Dedifferentiated amniotic fluid mesenchymal stem cell (primary cell): ENCODE results near the gene TNFRSF12A.

Source experiments
- DNase-seq: peaks from one replicate; pipeline ENCODE4 v3.0.0-alpha.2; 2016; ENCODE audit errors: extremely low spot score

TNFRSF12A gene

DNA sequence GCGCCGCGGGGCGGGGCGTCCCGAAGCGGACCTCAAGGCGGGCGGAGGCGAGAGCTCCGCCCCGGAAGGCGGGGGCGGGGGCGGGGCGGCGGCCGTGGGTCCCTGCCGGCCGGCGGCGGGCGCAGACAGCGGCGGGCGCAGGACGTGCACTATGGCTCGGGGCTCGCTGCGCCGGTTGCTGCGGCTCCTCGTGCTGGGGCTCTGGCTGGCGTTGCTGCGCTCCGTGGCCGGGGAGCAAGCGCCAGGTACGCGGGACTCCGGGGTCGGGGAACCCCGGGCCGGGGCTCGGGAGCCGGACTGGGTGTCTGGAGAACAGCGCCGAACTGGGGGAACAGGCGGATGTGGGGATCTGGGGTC is at the start of gene TNFRSF12A:
TSS of gene TNFRSF12A (plus strand) at position 122 of the 357 bp plus-strand sequence. CDS start at position 152, 30 bp downstream.
- DNase-seq = peak; percentile 60

GRCh38 chr16:2970563-2970962 is 49.6 kb upstream of the TNFRSF12A start:
- DNase-seq = no peak

GRCh38 chr16:2971134-2971984 is 48.8 kb upstream of the TNFRSF12A start:
- DNase-seq = no peak

DNA sequence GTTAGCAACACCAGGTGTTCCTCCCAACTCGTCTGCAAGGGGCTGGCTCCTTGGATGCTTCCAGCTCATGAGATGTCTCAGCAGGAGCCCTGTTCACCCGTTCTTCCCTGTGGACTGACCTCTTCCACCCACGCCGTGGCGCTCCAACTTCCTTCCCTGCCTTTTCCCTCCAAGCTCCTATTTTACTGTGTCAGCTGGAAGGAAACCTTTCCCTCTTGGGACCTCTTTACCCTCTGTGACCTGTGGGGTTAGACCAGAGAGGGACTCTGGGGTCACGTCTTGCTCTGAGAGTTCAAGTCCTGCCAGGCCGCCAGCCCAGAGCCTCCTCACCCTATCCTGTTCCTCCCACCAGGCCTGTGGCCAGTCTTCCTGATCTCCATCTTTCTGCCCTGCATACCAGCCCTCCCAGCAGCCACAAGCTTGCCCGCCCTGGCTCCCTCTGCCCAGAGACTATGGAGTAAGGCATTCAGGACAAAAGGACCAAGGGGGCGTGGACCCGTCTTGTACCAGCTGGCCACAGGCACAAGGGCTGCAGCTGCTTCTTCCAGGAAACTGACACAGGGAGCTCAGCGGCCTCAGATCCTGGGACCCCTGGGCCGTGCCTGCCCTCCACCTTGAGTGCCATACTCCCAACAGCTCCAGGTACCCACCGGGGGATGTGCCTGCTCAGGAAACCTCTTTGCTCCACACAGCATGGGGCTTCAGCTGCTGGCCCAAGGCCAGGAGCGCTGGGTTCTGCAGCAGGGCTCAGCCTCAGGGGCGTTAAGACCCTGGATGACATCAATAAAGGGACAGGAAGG is 48.0 kb upstream of the TNFRSF12A start:
- no peak for DNase-seq

DNA sequence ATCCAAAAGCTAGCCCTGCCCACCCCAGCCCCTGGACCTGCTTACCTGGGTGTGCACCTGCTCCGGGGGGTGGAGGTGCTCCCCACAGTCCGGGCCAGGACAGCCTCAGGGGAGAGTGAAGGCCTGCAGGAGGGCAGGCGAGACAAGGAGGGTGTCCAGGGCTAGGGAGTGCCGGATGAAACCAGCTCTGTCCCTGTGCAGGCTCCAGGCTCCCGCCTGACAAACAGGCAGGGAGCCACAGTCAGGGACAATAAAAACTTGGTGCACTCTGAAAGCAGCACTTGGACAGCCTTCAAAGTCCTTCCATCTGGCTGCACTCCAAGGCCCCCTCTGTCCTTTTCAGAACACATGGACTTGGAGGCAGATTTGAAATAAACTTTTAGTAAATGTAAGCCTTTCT is 47.1 kb upstream of the TNFRSF12A start:
- no peak for DNase-seq

DNA sequence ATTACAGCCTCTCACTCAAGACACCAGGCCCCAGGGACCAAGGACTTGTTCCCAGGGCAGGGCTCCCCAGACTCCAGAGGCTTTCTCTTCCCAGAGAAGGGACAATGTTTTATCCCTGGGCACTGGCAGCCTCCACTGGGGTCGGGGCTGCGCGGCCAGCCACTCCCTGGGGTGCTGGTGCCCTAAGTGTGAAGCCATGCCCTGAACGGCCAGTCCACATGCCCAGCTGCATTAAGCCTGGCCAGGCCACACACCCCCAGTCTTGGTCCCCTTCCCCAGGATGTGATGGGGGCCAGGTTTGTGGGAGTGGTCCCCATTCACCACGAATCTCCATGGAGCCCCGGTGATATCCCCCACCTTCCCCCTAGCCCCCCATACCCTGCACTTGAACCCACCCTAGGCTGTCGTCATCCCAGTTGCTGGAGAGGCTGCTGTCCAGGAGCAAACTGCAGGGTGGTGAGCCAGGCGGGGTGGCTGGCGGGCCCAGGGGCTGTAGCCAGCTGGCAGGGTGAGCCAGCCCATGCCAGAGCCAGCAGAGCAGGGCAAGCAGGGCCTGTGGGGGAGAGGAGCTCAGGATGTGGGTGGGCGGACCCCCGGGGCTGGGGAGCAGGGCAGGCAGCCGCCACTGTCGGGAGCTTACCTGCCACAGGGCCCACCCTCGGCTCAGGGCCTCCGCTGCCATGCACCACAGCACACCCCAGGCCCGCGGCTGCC is 46.4 kb upstream of the TNFRSF12A start:
- DNase-seq = no peak

- DNase-seq = no peak
Observed at GRCh38 chr16:2974319-2975056, 45.7 kb upstream of the TNFRSF12A start.

GRCh38 chr16:2975161-2975795 is 44.9 kb upstream of the TNFRSF12A start:
- no peak for DNase-seq

DNA sequence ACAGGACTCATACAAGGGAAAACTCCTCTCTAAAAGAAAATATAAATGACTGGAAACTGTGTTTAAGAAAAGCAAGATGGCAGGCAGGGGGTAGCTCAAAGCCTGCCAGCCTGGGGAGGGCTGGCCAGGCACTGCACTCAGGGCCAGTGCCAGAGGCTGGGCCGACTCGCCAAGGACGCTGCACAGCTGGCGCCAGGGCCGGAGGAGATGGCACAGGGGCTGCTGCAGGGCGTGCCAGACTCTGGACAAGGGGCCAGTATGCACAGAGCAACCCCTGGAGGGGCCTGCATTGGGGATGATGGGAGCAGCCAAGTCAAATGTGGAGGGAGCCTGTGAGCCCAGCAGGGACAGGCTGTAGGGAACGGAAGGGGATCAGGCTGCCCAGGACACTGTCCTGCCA is 44.0 kb upstream of the TNFRSF12A start:
- DNase-seq = no peak

DNA sequence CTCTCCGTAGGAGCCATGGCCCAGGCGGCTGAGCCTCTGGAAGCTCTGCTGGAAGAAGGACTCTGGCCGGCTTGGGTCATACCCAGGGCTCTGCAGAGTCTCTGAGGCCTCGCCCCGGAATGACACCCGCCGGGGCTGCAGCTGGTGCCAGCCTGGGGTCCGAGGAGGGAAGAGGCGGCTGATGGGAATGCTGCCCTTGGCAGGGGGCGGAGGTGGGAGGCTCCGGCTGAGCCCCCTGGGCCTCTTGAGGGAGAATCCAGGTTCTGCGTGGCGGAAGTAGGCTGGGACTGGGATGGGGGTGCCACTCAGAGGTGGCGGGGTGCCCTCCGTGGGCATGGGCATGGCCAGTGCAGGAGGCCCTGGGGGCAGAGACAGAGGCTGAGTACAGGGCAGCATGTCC is 43.5 kb upstream of the TNFRSF12A start:
- DNase-seq = no peak

GRCh38 chr16:2977440-2977839 is 42.7 kb upstream of the TNFRSF12A start:
- no peak for DNase-seq

- DNase-seq = no peak
Observed at GRCh38 chr16:2979669-2980226, 40.4 kb upstream of the TNFRSF12A start.

DNA sequence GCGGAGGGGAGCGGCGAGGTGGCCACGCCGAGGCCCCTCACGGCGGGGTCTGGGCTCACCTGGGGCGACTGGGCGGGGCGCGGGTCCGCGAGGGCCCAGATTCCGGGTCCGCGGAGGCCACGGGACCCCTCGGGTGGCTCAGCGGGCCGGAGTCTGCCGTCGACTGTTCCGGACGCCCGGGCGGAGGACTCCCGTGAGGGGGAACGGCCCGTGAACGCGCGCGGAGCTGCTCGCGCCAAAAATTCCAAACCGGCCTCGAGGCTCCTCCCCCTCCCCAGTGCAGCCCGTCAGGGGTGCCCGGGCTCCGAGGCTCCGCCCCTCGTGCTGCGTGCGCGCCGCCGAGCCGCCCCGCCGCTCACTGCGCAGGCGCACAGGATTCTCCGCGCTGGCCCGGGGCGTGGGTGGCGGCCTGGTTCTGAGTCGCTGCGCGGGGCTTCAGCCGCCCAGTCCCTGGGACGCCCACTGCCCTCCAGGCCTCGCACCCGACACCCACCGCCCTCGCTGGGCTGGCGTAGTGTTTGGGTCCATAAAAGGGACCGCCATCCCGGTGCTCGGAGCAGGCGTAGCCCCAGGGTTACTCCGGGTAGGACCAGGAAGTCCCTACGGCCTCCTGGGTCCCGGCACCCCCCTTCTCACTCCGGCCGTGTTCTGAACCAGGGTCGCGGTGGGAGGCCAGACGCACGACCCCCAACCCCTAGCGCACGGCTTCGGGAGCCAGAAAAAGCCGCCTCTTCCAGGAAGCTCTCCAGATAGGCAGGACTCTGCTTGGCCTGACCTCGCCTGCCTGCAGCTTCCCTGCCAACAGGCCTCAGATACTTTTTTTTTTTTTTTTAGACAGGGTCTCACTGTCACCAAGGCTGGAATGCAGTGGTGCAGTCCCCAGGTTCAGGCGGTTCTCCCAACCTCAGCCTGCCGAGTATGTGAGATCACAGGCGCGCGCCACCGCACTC is 39.7 kb upstream of the TNFRSF12A start, which contains the start of gene PKMYT1:
TSS of gene PKMYT1 (minus strand) at position 220 of the 950 bp plus-strand sequence. CDS start 789 bp downstream, outside the sequence.
- peak; percentile 76 for DNase-seq

DNA sequence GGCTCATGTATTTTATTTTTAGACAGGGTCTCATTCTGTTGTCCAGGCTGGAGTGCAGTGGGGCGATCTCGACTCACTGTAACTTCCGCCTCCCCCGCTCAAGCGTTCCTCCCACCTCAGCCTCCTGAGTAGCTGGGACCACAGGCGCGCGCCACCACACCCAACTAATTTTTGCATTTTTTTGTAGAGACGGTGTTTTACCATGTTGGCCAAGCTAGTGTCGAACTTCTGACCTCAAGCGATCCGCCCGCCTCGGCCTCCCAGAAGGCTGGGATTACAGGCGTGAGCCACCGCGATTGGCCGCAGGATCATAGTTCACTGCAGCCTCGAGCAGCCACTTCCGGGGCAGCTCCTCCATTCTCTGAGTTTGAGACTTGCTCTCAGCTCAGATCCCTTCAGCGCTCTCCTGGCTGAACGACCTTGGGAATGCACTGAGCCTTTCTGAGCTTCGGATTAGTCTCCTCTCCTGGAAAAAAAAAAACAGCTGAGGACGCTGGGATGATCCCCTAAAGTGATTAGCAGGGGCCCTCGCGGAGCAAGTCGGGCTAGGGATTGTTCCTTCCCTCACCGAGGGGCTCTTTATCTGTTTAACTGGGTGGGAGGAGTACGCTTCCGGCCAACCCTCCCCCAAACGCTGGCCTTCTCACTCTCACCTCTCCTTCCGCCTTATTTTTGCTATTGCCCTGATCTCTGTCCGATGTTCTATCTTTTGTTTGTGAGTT is 38.8 kb upstream of the TNFRSF12A start:
- no peak for DNase-seq

DNA sequence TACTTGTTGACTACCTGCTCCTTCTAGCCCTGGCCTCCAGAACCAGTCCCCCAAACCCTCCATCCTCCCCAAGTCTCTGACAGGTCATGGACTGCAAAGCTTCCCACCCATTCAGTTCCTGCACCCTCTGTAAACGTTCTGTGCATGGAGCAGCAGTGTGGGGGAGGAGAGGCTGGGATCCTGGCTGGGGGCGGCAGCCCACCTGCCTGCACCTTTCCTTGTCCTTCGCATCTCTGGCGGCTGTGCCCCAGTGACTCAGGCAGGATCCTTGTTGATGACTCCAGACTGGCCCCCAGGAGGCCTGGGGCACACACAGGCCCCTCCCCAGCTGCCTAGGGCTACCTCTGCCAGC is 38.3 kb upstream of the TNFRSF12A start:
- no peak for DNase-seq

DNA sequence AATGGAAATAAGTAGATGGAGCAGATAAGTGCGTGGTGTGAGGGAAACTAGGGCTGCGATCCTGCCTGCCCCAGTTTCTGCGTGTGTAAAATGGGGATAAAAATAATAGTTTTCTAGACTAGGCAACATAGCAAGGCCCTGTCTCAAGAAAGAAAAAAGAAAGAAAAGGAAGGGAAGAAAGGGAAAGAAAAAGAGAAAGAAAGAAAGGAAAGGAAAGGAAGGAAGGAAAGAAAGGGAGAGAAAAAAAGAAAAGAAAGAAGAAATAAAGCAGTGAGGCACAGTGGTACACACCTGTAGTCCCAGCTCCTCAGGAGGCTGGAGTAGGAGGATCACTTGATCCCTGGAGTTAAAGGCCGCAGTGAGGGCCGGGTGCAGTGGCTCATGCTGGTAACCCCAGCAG is 37.8 kb upstream of the TNFRSF12A start:
- no peak for DNase-seq

DNA sequence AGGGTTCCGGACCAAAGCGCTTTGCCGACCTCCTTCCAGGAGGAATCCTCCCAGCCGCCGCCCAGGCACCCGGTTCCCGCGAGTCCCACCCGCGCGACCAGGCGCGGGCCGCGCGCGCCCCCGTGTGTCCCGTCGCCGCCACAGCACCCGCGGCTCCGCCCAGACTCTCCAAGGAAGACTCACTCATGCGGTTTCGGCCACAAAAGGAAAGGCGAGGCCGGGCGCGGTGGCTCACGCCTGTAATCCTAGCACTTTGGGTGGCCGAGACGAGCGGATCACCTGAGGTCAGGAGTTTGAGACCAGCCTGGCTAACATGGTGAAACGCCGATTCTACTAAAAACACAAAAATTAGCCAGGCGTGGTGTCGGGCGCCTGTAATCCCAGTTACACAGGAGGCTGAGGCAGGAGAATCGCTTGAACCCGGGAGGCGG is 36.4 kb upstream of the TNFRSF12A start:
- peak; percentile 77 for DNase-seq

DNA sequence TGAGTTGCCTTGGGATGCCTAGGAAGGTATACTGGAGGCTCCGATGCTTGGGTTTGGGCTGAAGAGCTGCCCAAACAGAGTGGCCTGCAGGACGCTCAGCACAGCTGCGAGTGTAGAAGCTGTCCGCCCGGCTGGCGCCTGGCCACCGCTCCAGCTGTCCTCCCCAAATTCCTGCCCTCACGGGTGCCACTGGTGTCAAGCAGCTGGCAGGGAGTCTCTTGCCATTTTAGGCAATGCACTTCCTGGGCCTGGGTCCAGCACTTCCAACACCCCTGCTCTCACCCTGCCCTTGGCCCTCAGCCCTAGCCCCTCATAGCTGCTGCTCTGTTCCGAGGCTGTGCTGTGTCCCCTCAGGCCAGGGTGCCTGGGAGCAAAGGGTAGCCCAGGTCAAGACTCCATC is 34.7 kb upstream of the TNFRSF12A start:
- DNase-seq = no peak

- no peak for DNase-seq
Observed at GRCh38 chr16:2985893-2986355, 34.2 kb upstream of the TNFRSF12A start.
